Measurements from ENCODE around the gene QPRT. TPM values are rescaled to one million over a fixed set of nuclear protein-coding genes. Genes with fewer than 3 reads are reported as not detected.

QPRT gene
- total and polyA plus RNA-seq, 2 of the 8 experiments (the other 6 are each of a cell fraction or from before 2014, with no cell fraction given), result 89.0 to 102 TPM

GRCh38 chr16:29649588-29650494 lies 29.1 kb upstream of the QPRT start (continued):
- TF ChIP-seq, protein P1, sequence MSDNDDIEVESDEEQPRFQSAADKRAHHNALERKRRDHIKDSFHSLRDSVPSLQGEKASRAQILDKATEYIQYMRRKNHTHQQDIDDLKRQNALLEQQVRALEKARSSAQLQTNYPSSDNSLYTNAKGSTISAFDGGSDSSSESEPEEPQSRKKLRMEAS (IDR thresholded peaks at IDR 0.05), result no peak
- no peak for TF ChIP-seq HDAC6 (IDR thresholded peaks at IDR 0.05; ENCODE audit: low read depth, low read length)
